HFFc6 (cell line): Measurements from ENCODE around the gene SOX6. TPM values are rescaled to one million over a fixed set of nuclear protein-coding genes. Genes with fewer than 3 reads are reported as not detected.

Experiments
- DNase-seq: peaks from one replicate; pipeline ENCODE4 v3.0.0-alpha.2; 2018
- H3K27ac Mint-ChIP-seq: 2 replicates; pipeline ENCODE4 v1.8.0; 2020; ENCODE audit warnings: mild to moderate bottlenecking, mixed read lengths
- H3K27me3 Mint-ChIP-seq: 2 replicates; pipeline ENCODE4 v1.8.0; 2021; ENCODE audit warnings: mild to moderate bottlenecking, moderate library complexity, mixed read lengths; ENCODE audit not compliant: insufficient read depth
- H3K36me3 Mint-ChIP-seq: 2 replicates; pipeline ENCODE4 v1.8.0; 2021; ENCODE audit warnings: low read depth, mixed read lengths
- H3K4me1 Mint-ChIP-seq: 2 replicates; pipeline ENCODE4 v1.8.0; 2020; ENCODE audit warnings: low read depth, mixed read lengths
- H3K4me3 Mint-ChIP-seq: 2 replicates; pipeline ENCODE4 v1.8.0; 2020; ENCODE audit warnings: mild to moderate bottlenecking, moderate library complexity, mixed read lengths
- H3K9me3 Mint-ChIP-seq: 2 replicates; pipeline ENCODE4 v1.8.0; 2020; ENCODE audit warnings: mild to moderate bottlenecking, mixed read lengths
- total RNA-seq, 6 experiments: library from RNA; stranded (reverse); fragmentation: NEBNext Ultra II Directional; extraction: Animal tissue kit (Norgen Biotek cat#: 25700); gene quantifications; 2 replicates in 1 of 6; 3 replicates in 5 of 6; pipeline ENCODE4 v1.2.3, GENCODE V29; 2021
- TF ChIP-seq, protein P1 (sequence below): fragments of 200-600 bp; sonication (generic); IDR thresholded peaks from 2 replicates; pipeline ENCODE4 v1.5.0; 2021; ENCODE audit warnings: antibody characterized with exemption, mild to moderate bottlenecking

SOX6 gene
- total RNA-seq, 6 experiments from 2014 or later = 0.66 to 6.5 (median 1.4) TPM

DNA sequence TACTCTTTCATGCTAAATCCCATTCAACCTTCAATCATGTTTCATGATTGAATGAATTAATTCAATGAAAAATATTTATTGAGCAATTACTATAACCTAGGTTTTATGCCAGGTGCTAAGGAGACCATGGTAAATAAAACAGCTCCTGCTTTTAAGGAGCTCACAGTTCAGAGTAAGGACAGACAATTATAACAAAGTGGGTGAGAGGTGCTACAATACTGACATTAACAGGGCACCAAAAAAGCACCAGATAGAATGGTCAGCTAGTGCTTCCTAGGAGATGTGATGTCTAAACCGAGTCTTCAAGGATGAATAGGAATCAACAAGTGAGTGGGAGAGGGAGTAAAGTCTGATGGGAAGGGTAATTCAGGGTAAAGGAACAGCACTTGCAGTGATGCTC lies 366.7 kb downstream of the SOX6 start:
- no peaks in the 10 kb centered on the region for H3K36me3 Mint-ChIP-seq
- H3K4me3 Mint-ChIP-seq = no peak overlapping the region
- no peaks in the 10 kb centered on the region; the same call in none of the 2 replicates for H3K27me3 Mint-ChIP-seq
- TF ChIP-seq, protein P1, sequence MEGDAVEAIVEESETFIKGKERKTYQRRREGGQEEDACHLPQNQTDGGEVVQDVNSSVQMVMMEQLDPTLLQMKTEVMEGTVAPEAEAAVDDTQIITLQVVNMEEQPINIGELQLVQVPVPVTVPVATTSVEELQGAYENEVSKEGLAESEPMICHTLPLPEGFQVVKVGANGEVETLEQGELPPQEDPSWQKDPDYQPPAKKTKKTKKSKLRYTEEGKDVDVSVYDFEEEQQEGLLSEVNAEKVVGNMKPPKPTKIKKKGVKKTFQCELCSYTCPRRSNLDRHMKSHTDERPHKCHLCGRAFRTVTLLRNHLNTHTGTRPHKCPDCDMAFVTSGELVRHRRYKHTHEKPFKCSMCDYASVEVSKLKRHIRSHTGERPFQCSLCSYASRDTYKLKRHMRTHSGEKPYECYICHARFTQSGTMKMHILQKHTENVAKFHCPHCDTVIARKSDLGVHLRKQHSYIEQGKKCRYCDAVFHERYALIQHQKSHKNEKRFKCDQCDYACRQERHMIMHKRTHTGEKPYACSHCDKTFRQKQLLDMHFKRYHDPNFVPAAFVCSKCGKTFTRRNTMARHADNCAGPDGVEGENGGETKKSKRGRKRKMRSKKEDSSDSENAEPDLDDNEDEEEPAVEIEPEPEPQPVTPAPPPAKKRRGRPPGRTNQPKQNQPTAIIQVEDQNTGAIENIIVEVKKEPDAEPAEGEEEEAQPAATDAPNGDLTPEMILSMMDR = no peak
- H3K9me3 Mint-ChIP-seq = no peaks in the 10 kb centered on the region
- H3K27ac Mint-ChIP-seq = no peak overlapping the region
- no peaks in the 10 kb centered on the region for H3K4me1 Mint-ChIP-seq
- no peak for DNase-seq

DNA sequence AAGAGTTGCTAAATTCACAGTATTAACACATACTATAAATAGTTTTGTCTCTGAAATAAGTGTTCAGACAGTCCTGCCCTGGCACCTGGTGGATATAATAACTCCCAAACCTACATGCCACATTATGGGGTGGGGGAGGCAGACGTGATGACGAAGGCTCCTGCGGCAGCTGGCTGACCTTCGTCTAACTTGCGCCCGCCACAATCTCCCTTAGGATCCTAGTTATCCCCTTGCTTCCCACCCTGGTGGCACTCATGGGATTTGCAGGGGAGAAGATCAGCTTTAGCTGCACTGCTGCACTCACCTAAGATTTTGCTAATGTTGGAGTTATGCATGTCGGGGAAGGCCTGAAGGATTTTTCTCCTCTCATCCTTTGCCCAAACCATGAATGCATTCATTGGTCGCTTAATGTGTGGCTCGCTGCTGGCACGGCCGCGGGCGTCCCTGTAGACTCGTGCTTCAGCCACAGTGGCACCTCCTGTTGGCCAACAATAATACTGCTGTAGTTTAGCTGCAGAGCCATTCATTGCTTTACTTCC lies 367.6 kb downstream of the SOX6 start:
- no peak overlapping the region for H3K4me3 Mint-ChIP-seq
- H3K27me3 Mint-ChIP-seq = no peaks in the 10 kb centered on the region; the same call in 1 of the 2 replicates
- TF ChIP-seq, protein P1 = peak; percentile 50; the same call in 1 of the 2 replicates
- DNase-seq = no peak
- no peaks in the 10 kb centered on the region for H3K4me1 Mint-ChIP-seq
- H3K27ac Mint-ChIP-seq = no peak overlapping the region
- no peaks in the 10 kb centered on the region for H3K36me3 Mint-ChIP-seq
- no peaks in the 10 kb centered on the region for H3K9me3 Mint-ChIP-seq

DNA sequence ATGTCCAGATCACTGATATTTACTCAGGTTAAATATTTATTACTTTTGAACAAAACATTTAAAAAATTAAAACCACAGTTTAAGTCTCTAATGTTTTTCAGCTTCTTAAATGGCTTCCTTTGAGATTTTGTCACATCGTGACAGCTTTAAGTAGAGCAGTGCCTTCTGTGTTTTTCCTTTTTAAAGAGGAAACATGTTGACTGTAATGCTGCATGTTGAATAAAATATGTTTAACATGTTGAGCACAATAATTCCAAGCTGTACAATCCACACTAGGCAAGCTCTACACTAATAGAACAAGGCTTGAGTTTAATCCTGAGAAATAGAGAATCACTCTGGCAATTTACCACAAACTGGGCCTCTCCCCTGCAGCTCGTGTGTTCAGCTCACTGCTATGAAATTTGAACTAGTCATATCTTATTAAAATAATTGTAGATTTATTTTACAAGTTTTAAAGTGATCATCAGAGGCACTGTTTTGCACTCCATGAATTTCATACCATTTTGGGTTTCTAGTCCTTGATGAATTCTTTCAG lies 368.3 kb downstream of the SOX6 start:
- TF ChIP-seq, protein P1 = no peak
- Mint-ChIP-seq H3K4me1 (no peaks in the 10 kb centered on the region), H3K36me3 (no peaks in the 10 kb centered on the region), H3K27me3 (no peaks in the 10 kb centered on the region; the same call in 1 of the 2 replicates), H3K4me3 (no peak overlapping the region), H3K27ac (no peak overlapping the region), H3K9me3 (no peaks in the 10 kb centered on the region)
- DNase-seq = no peak

DNA sequence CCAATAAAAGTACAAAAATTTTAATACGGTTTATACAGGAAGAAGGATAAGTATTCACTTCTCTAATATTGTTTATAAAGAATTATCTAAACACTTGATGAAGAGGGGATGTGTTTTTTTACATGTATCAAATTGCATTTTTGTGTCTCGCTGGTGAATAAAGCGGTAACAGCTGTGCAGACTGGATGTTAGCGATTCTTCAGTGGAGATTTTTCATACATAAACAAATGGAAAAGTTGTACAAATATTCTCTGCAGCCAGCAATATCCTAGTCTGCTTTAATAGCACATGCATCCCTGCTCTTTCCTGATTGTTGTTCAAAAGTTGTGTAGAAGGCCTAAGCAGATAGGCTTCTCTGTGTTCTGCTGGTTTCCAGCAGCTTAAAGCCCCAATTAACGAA lies 369.3 kb downstream of the SOX6 start:
- TF ChIP-seq, protein P1 = no peak
- DNase-seq = no peak

DNA sequence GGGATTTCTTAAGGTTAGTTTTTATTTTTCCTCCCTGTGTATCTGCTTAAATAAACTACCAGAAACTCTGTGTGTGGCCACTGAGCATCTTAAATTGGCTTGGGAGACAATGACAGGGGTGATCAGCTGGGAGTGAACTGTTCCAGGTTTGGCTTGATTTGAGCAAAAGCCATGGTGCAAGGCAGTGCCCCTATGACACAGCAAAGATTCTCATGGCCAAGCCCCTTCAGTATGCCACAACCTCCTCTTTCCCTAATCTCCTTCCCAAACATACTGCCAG lies 370.5 kb downstream of the SOX6 start:
- DNase-seq = no peak
- no peaks in the 10 kb centered on the region for H3K36me3 Mint-ChIP-seq

More for the DNA sequence above, 369.3 kb downstream of the SOX6 start:
- no peaks in the 10 kb centered on the region for H3K36me3 Mint-ChIP-seq
- no peak overlapping the region for H3K27ac Mint-ChIP-seq
- H3K27me3 Mint-ChIP-seq = no peaks in the 10 kb centered on the region; the same call in 1 of the 2 replicates
- H3K9me3 Mint-ChIP-seq = no peaks in the 10 kb centered on the region
- H3K4me3 Mint-ChIP-seq = no peak overlapping the region
- no peaks in the 10 kb centered on the region for H3K4me1 Mint-ChIP-seq

More for the DNA sequence above, 370.5 kb downstream of the SOX6 start:
- Mint-ChIP-seq H3K27me3 (no peaks in the 10 kb centered on the region), H3K9me3 (no peaks in the 10 kb centered on the region), H3K4me3 (no peak overlapping the region), H3K27ac (no peak overlapping the region), H3K4me1 (no peaks in the 10 kb centered on the region)
- TF ChIP-seq, protein P1 = no peak
